HG03064 (cell line): Measurements from ENCODE around the gene N4BP2.

Source experiments
- ATAC-seq: cut with Tn5 transposase; IDR thresholded peaks from one replicate; pipeline ENCODE4 v1.9.1; 2021; ENCODE audit warnings: low read depth; ENCODE audit not compliant: unreplicated experiment

Gene N4BP2

GRCh38 chr4:40204507-40205258, 148.0 kb downstream of the N4BP2 start:
- ATAC-seq, result no peak

- ATAC-seq, result peak; percentile 52
Observed at GRCh38 chr4:40205259-40206198, 148.9 kb downstream of the N4BP2 start.

- no peak for ATAC-seq
Observed at GRCh38 chr4:40206426-40206825, 149.8 kb downstream of the N4BP2 start.
